ENCODE data around the gene GTPBP6. TPM values are rescaled to one million over a fixed set of nuclear protein-coding genes. Genes with fewer than 3 reads are reported as not detected.

GTPBP6 gene
- total RNA-seq, 1 donor from 2014 or later, result 47.2 TPM

DNA sequence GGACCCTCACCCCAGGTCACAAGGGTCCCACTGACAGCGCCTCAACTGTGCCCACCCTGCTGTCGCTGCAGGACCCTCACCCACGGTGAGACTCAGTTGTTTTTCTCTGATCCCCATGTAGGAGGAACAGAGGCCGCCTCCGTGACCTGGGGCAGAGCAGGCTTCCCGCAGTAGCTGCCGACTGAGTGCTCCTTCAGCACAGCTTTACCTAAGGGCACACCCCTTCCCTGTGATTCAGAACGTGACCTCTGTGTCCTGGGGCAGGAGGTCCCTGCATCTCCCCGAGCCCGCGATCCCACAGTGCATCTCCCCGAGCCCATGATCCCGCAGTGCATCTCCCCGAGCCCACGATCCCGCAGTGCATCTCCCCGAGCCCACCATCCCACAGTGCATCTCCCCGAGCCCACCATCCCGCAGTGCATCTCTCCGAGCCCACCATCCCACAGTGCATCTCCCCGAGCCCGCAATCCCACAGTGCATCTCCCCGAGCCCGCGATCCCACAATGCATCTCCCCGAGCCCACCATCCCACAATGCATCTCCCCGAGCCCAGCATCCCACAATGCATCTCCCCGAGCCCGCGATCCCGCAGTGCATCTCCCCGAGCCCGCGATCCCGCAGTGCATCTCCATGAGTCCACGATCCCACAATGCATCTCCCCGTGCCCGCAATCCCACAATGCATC lies 44.5 kb upstream of the GTPBP6 start:
- Mint-ChIP-seq H3K4me1 (ENCODE audit: unreplicated experiment) (peaks cover 3% of the 10 kb centered on the region), H3K4me3 (ENCODE audit: unreplicated experiment) (peak overlapping the region; percentile 17), H3K27ac (ENCODE audit: unreplicated experiment) (peak overlapping the region; percentile 21), H3K36me3 (ENCODE audit: low read depth, unreplicated experiment) (peaks cover 38% of the 10 kb centered on the region), H3K9me3 (ENCODE audit: unreplicated experiment) (peaks cover 5% of the 10 kb centered on the region), H3K27me3 (ENCODE audit: unreplicated experiment) (peaks cover 16% of the 10 kb centered on the region)
- DNase-seq (ENCODE audit: low spot score), result no peak
- TF ChIP-seq, protein P1, sequence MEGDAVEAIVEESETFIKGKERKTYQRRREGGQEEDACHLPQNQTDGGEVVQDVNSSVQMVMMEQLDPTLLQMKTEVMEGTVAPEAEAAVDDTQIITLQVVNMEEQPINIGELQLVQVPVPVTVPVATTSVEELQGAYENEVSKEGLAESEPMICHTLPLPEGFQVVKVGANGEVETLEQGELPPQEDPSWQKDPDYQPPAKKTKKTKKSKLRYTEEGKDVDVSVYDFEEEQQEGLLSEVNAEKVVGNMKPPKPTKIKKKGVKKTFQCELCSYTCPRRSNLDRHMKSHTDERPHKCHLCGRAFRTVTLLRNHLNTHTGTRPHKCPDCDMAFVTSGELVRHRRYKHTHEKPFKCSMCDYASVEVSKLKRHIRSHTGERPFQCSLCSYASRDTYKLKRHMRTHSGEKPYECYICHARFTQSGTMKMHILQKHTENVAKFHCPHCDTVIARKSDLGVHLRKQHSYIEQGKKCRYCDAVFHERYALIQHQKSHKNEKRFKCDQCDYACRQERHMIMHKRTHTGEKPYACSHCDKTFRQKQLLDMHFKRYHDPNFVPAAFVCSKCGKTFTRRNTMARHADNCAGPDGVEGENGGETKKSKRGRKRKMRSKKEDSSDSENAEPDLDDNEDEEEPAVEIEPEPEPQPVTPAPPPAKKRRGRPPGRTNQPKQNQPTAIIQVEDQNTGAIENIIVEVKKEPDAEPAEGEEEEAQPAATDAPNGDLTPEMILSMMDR (IDR thresholded peaks at IDR 0.05; ENCODE audit: unreplicated experiment), result no peak

DNA sequence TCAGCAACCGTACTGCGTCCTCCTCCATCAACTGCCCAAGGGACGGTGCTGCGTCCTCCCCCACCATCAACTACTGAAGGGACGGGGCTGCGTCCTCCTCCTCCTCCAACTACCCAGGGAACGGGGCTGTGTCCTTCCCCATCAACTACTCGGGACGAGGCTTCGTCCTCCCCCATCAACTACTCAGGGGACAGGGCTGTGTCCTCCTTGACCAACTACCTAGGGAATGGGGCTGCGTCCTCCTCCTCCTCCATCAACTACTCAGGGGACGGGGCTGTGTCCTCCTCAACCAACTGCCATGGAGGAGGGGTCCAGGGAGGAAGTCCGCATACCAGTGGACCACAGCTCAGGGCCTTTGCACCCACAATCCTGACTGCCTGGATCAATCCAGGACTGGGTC lies 43.8 kb upstream of the GTPBP6 start:
- peaks cover 20% of the 10 kb centered on the region for H3K27me3 Mint-ChIP-seq (ENCODE audit: unreplicated experiment)
- H3K36me3 Mint-ChIP-seq (ENCODE audit: low read depth, unreplicated experiment), result peaks cover 44% of the 10 kb centered on the region
- TF ChIP-seq, protein P1 (IDR thresholded peaks at IDR 0.05; ENCODE audit: unreplicated experiment), result no peak
- peak overlapping the region; percentile 56 for H3K4me3 Mint-ChIP-seq (ENCODE audit: unreplicated experiment)
- peaks cover 5% of the 10 kb centered on the region for H3K9me3 Mint-ChIP-seq (ENCODE audit: unreplicated experiment)
- peak overlapping the region; percentile 13 for H3K27ac Mint-ChIP-seq (ENCODE audit: unreplicated experiment)
- H3K4me1 Mint-ChIP-seq (ENCODE audit: unreplicated experiment), result peaks cover 9% of the 10 kb centered on the region
- no peak for DNase-seq (ENCODE audit: low spot score)

DNA sequence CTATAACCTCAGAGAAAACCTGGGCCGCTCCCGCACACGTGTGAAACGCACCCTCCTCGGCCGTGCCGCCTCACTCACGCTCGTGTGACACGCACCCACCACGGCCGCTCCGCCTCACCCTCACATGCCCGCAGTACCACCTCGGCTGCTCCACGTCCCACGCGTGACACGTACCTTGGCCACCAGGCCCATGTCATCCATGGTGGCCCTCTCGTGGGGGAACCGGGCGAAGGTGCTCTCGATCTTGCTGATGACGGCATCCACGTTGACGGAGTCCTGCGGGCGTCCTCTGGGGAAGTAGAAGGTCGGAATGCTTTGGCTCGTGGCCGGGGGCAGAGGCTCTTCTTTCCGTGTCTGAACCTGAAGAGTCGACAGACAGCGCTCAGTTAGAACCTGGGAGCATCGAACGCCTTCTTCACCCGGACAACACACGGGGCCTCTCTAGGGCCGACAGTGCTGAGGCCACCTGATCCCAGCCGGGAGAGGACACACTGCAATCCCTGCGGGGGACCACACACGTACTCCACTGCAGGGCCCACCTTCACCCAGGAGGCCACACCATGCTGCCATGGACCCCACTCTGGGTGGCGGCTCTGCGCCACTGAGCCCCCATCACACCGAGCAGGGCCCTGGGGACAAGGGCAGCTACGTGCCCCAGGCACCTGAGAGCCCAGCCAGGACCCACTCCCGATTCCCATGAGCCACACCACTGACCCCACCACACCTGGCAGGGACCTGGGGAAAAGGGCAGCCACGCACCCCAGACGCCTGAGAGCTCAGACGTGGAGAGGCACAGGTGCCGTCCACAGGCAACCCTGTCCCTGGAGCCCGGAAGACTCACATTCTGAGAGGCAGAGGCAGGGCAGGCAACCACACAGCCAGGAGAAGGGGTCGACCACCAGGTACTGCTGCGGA lies 42.9 kb upstream of the GTPBP6 start:
- peaks cover 5% of the 10 kb centered on the region for H3K9me3 Mint-ChIP-seq (ENCODE audit: unreplicated experiment)
- H3K4me1 Mint-ChIP-seq (ENCODE audit: unreplicated experiment), result peaks cover 16% of the 10 kb centered on the region
- H3K4me3 Mint-ChIP-seq (ENCODE audit: unreplicated experiment), result peak overlapping the region; percentile 65
- peaks cover 24% of the 10 kb centered on the region for H3K27me3 Mint-ChIP-seq (ENCODE audit: unreplicated experiment)
- TF ChIP-seq, protein P1 (IDR thresholded peaks at IDR 0.05; ENCODE audit: unreplicated experiment), result no peak
- no peak for DNase-seq (ENCODE audit: low spot score)
- H3K36me3 Mint-ChIP-seq (ENCODE audit: low read depth, unreplicated experiment), result peaks cover 52% of the 10 kb centered on the region
- H3K27ac Mint-ChIP-seq (ENCODE audit: unreplicated experiment), result no peak overlapping the region

DNA sequence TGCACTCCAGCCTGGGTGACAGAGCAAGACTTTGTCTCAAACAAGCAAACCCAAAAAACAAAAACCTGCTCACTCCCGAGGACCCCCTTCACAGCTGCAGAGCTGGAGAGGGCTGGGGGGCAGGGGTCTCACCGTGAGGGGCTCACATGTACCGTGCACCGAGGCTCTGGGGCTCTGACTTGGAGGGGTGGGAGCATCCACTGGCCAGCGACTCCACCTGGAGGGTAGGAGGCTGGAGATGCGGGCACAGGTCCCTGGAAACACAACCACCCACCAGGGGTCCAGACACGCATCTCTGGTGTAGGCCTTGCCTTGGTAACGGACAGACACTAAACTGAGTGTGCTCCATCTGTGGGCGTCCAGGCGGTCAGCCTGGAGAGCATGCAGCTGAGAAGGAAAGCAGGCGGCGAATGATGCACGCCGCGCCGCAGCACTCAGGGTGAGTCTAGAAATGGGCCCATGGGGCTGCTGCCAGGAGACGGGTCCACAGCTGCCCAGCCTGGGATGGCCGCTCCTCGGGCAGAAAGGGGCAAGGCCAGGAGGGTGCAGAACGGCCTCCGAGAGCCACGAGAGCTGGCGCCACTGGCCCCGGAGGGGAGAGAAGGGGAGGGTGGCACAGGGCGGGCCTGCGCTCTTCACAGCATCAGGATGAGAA lies 42.0 kb upstream of the GTPBP6 start:
- H3K4me3 Mint-ChIP-seq (ENCODE audit: unreplicated experiment), result peak overlapping the region; percentile 42
- H3K27ac Mint-ChIP-seq (ENCODE audit: unreplicated experiment), result no peak overlapping the region
- peaks cover 24% of the 10 kb centered on the region for H3K27me3 Mint-ChIP-seq (ENCODE audit: unreplicated experiment)
- no peak for DNase-seq (ENCODE audit: low spot score)
- peaks cover 56% of the 10 kb centered on the region for H3K36me3 Mint-ChIP-seq (ENCODE audit: low read depth, unreplicated experiment)
- peaks cover 5% of the 10 kb centered on the region for H3K9me3 Mint-ChIP-seq (ENCODE audit: unreplicated experiment)
- TF ChIP-seq, protein P1 (IDR thresholded peaks at IDR 0.05; ENCODE audit: unreplicated experiment), result no peak
- H3K4me1 Mint-ChIP-seq (ENCODE audit: unreplicated experiment), result peaks cover 16% of the 10 kb centered on the region
